ENCODE data around the gene RPGR.

DNA sequence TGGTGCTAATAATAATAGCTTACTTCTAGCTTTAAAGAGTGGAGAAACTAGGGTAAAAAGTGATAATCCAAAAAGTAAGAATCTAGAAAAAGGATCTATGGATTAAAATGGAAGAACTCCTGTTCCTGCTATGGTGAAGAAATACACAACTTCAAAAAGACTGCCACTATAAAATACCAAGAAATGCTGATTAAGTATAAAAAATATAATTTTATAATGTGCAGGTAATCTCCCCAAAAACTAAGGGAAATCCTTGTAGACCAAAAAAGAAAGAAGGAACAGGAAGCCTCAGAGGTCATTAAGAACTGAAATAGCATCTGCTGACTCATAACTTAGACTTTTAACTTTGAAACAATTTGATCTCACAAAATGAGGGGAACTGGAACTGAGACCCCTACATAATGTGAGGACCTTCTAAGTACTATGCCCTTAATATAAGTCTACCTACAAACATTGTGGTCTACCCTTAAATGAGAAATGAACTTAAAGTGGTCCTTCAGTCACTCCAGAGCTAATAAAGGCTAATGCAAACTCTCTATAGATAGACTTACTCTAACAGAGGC, 56.1 kb downstream of the RPGR start:
- TF ChIP-seq, protein P1, sequence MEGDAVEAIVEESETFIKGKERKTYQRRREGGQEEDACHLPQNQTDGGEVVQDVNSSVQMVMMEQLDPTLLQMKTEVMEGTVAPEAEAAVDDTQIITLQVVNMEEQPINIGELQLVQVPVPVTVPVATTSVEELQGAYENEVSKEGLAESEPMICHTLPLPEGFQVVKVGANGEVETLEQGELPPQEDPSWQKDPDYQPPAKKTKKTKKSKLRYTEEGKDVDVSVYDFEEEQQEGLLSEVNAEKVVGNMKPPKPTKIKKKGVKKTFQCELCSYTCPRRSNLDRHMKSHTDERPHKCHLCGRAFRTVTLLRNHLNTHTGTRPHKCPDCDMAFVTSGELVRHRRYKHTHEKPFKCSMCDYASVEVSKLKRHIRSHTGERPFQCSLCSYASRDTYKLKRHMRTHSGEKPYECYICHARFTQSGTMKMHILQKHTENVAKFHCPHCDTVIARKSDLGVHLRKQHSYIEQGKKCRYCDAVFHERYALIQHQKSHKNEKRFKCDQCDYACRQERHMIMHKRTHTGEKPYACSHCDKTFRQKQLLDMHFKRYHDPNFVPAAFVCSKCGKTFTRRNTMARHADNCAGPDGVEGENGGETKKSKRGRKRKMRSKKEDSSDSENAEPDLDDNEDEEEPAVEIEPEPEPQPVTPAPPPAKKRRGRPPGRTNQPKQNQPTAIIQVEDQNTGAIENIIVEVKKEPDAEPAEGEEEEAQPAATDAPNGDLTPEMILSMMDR (IDR thresholded peaks at IDR 0.05; ENCODE audit: poor library complexity, severe bottlenecking): no peak
- TF ChIP-seq EP300 (conservative IDR thresholded peaks at IDR 0.05; ENCODE audit: poor library complexity, severe bottlenecking) (no peak), SMC3 (conservative IDR thresholded peaks at IDR 0.05; ENCODE audit: poor library complexity) (no peak), MXI1 (conservative IDR thresholded peaks at IDR 0.05; ENCODE audit: poor library complexity, severe bottlenecking) (no peak)
- TF ChIP-seq, protein P2, sequence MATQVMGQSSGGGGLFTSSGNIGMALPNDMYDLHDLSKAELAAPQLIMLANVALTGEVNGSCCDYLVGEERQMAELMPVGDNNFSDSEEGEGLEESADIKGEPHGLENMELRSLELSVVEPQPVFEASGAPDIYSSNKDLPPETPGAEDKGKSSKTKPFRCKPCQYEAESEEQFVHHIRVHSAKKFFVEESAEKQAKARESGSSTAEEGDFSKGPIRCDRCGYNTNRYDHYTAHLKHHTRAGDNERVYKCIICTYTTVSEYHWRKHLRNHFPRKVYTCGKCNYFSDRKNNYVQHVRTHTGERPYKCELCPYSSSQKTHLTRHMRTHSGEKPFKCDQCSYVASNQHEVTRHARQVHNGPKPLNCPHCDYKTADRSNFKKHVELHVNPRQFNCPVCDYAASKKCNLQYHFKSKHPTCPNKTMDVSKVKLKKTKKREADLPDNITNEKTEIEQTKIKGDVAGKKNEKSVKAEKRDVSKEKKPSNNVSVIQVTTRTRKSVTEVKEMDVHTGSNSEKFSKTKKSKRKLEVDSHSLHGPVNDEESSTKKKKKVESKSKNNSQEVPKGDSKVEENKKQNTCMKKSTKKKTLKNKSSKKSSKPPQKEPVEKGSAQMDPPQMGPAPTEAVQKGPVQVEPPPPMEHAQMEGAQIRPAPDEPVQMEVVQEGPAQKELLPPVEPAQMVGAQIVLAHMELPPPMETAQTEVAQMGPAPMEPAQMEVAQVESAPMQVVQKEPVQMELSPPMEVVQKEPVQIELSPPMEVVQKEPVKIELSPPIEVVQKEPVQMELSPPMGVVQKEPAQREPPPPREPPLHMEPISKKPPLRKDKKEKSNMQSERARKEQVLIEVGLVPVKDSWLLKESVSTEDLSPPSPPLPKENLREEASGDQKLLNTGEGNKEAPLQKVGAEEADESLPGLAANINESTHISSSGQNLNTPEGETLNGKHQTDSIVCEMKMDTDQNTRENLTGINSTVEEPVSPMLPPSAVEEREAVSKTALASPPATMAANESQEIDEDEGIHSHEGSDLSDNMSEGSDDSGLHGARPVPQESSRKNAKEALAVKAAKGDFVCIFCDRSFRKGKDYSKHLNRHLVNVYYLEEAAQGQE (IDR thresholded peaks at IDR 0.05; ENCODE audit: borderline replicate concordance): no peak

Data from neural cell (in vitro differentiated cells).